ENCODE data around the gene PPARD. TPM values are rescaled to one million over a fixed set of nuclear protein-coding genes. Genes with fewer than 3 reads are reported as not detected.
"Not testable (repeated sequence)": the region's sequence is repeated elsewhere in the genome, so short reads cannot be mapped to it uniquely, and the experiment has no call there.

The PPARD gene
- total and polyA plus RNA-seq, 4 donors: 5.9 to 27.7 (median 20.8) TPM

GRCh38 chr6:35320031-35320410 is 22.3 kb upstream of the PPARD start:
- intact Hi-C loops (cut with DNase I): no loop called here
- no peak overlapping the region for H3K27ac ChIP-seq (ENCODE audit: low read depth in 1 of 2, low read length in 2 of 2)

DNA sequence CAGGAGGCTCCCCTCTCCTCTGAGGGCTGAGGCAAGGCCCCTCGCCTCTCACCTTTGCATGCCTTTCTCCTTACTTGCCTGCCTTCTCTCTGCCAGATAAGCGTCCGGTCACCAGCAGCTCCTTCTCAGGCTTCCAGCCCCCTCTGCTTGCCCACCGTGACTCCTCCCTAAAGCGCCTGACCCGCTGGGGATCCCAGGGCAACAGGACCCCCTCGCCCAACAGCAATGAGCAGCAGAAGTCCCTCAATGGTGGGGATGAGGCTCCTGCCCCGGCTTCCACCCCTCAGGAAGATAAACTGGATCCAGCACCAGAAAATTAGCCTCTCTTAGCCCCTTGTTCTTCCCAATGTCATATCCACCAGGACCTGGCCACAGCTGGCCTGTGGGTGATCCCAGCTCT is 21.3 kb upstream of the PPARD start:
- H3K4me1 ChIP-seq (ENCODE audit: control insufficient read depth in 1 of 2, insufficient read depth in 2 of 2, low read length in 2 of 2): no peaks in the 10 kb centered on the region
- no peak overlapping the region for H3K27ac ChIP-seq (ENCODE audit: low read depth in 1 of 2, low read length in 2 of 2)
- no peaks in the 10 kb centered on the region for H3K9me3 ChIP-seq (ENCODE audit: control insufficient read depth, low read length)
- H3K36me3 ChIP-seq (ENCODE audit: control insufficient read depth in 1 of 2, insufficient read depth in 2 of 2, low read length in 1 of 2): no peaks in the 10 kb centered on the region
- 95 to 98% methylated on average over 8 of the region's 8 CpGs for WGBS, 2 donors
- intact Hi-C loops (cut with DNase I): no loop called here
- no peaks in the 10 kb centered on the region for H3K27me3 ChIP-seq (ENCODE audit: control insufficient read depth in 1 of 2, insufficient read depth in 2 of 2, low read length in 1 of 2)
- DNase-seq (no peak), ATAC-seq (ENCODE audit: low FRiP score) (no peak)
- H3K4me3 ChIP-seq (ENCODE audit: low read length in 2 of 2): no peak overlapping the region

More at GRCh38 chr6:35320031-35320410, 22.3 kb upstream of the PPARD start:
- 84 to 93% methylated on average over 2 of the region's 2 CpGs for WGBS, 2 donors
- H3K36me3 ChIP-seq (ENCODE audit: control insufficient read depth in 1 of 2, insufficient read depth in 2 of 2, low read length in 1 of 2): no peaks in the 10 kb centered on the region
- H3K4me3 ChIP-seq (ENCODE audit: low read length in 2 of 2): no peak overlapping the region
- no peaks in the 10 kb centered on the region for H3K4me1 ChIP-seq (ENCODE audit: control insufficient read depth in 1 of 2, insufficient read depth in 2 of 2, low read length in 2 of 2)
- DNase-seq: no peak
- ATAC-seq (ENCODE audit: low FRiP score): no peak
- no peaks in the 10 kb centered on the region for H3K9me3 ChIP-seq (ENCODE audit: control insufficient read depth, low read length)
- H3K27me3 ChIP-seq (ENCODE audit: control insufficient read depth in 1 of 2, insufficient read depth in 2 of 2, low read length in 1 of 2): no peaks in the 10 kb centered on the region

DNA sequence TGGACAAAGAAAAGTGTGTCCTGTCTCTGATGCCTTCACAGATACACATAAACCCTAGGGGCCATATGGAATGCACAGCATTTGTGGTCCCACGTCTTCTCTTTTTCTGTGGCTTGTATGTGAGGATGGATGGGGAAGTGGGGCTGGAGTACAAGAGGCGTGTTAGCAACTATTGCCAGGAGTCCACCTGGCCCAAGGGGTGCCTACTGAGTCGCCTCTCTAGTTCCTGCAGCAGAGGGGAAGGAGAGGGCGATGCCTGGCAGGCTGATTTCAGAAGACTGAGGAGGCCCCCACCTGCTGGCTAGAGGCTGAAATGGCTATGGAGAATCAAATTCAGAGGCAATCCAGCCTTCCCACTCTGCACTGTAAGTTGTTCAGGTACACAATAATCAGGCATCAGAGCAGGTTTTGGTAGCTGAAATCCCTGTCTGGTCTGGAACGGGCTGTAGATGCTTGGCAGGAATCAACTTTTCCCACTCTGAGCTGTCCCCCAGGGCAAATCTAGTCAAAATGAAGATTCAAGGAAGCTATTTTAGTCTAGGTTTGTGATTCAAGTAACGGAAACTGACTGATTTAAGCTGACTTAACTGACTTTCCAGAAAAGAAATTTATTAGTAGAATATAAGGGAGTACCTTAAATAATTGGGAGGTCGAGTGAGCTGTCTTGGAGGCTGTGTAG is 14.9 kb upstream of the PPARD start:
- H3K9me3 ChIP-seq (ENCODE audit: control insufficient read depth, low read length): peaks cover 2% of the 10 kb centered on the region
- intact Hi-C loops (cut with DNase I): loop anchor here in 1 of 2 donors (2.0 kb wide), 1 partner anchor 31 kb away; the partner anchor contains the start of gene DEF6
- no peaks in the 10 kb centered on the region for H3K36me3 ChIP-seq (ENCODE audit: control insufficient read depth in 1 of 2, insufficient read depth in 2 of 2, low read length in 1 of 2)
- H3K4me3 ChIP-seq (ENCODE audit: low read length in 2 of 2): no peak overlapping the region
- ATAC-seq (ENCODE audit: low FRiP score): peak; percentile 83
- WGBS, 2 donors: 29 to 31% methylated on average over 7 of the region's 7 CpGs
- no peak overlapping the region for H3K27ac ChIP-seq (ENCODE audit: low read depth in 1 of 2, low read length in 2 of 2)
- peak in 1 of 2 donors; percentile 74 for DNase-seq
- H3K4me1 ChIP-seq (ENCODE audit: control insufficient read depth in 1 of 2, insufficient read depth in 2 of 2, low read length in 2 of 2): no peaks in the 10 kb centered on the region
- no peaks in the 10 kb centered on the region for H3K27me3 ChIP-seq (ENCODE audit: control insufficient read depth in 1 of 2, insufficient read depth in 2 of 2, low read length in 1 of 2)

DNA sequence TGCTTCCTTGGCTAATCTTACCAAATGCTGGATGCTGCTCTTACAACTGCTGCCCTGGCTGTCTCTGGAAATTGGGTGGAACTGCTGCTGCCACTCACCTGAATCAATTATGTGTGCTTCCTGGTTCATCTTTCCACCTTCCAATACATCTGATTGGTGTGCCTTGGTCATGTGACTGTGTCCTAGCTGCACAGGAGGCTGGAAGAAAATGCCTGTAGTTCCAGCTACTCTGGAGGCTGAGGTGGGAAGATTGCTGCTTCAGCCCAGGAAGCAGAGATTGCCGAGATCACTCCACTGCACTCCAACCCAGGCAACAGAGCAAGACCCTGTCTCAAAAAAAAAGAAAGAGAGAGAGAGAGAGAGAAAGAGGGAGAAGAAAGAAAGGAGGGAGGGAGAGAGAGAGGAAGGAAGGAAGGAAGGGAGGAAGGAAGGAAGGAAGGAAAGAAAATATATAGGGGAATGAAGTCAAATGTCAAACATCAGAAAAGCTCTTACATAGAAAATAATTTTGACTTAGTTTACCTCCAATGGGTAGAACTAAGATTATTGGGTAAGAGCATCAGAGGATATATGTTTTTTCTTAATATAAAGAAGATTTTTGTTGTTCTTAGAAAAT is 14.1 kb upstream of the PPARD start:
- no peaks in the 10 kb centered on the region for H3K36me3 ChIP-seq (ENCODE audit: control insufficient read depth in 1 of 2, insufficient read depth in 2 of 2, low read length in 1 of 2)
- intact Hi-C loops (cut with DNase I): loop anchor here in 1 of 2 donors (2.0 kb wide), 1 partner anchor 31 kb away; the partner anchor contains the start of gene DEF6
- H3K27me3 ChIP-seq (ENCODE audit: control insufficient read depth in 1 of 2, insufficient read depth in 2 of 2, low read length in 1 of 2): no peaks in the 10 kb centered on the region
- H3K4me1 ChIP-seq (ENCODE audit: control insufficient read depth in 1 of 2, insufficient read depth in 2 of 2, low read length in 2 of 2): no peaks in the 10 kb centered on the region
- H3K9me3 ChIP-seq (ENCODE audit: control insufficient read depth, low read length): peaks cover 2% of the 10 kb centered on the region
- ATAC-seq (ENCODE audit: low FRiP score) (no peak), DNase-seq (no peak)
- H3K27ac ChIP-seq (ENCODE audit: low read depth in 1 of 2, low read length in 2 of 2): no peak overlapping the region
- 93 to 95% methylated on average over 1 of the region's 1 CpG for WGBS, 2 donors
- H3K4me3 ChIP-seq (ENCODE audit: low read length in 2 of 2): no peak overlapping the region

- not testable (repeated sequence) for H3K9me3 ChIP-seq (ENCODE audit: control insufficient read depth, low read length); H3K27ac ChIP-seq (ENCODE audit: low read depth in 1 of 2, low read length in 2 of 2); ATAC-seq (ENCODE audit: low FRiP score); H3K27me3 ChIP-seq (ENCODE audit: control insufficient read depth in 1 of 2, insufficient read depth in 2 of 2, low read length in 1 of 2); DNase-seq; H3K4me3 ChIP-seq (ENCODE audit: low read length in 2 of 2); H3K36me3 ChIP-seq (ENCODE audit: control insufficient read depth in 1 of 2, insufficient read depth in 2 of 2, low read length in 1 of 2); H3K4me1 ChIP-seq (ENCODE audit: control insufficient read depth in 1 of 2, insufficient read depth in 2 of 2, low read length in 2 of 2)
- 88 to 91% methylated on average over 8 of the region's 8 CpGs for WGBS, 2 donors
- intact Hi-C loops (cut with DNase I): loop anchor here in 1 of 2 donors (2.0 kb wide), 1 partner anchor 32 kb away; the partner anchor contains the start of gene DEF6
Measured at GRCh38 chr6:35328965-35329364, 13.4 kb upstream of the PPARD start.

- H3K27ac ChIP-seq (ENCODE audit: low read depth in 1 of 2, low read length in 2 of 2): no peak overlapping the region
- DNase-seq (no peak), ATAC-seq (ENCODE audit: low FRiP score) (no peak)
- H3K4me1 ChIP-seq (ENCODE audit: control insufficient read depth in 1 of 2, insufficient read depth in 2 of 2, low read length in 2 of 2): no peaks in the 10 kb centered on the region
- H3K27me3 ChIP-seq (ENCODE audit: control insufficient read depth in 1 of 2, insufficient read depth in 2 of 2, low read length in 1 of 2): no peaks in the 10 kb centered on the region
- peaks cover 2% of the 10 kb centered on the region for H3K9me3 ChIP-seq (ENCODE audit: control insufficient read depth, low read length)
- intact Hi-C loops (cut with DNase I): no loop called here
- H3K36me3 ChIP-seq (ENCODE audit: control insufficient read depth in 1 of 2, insufficient read depth in 2 of 2, low read length in 1 of 2): no peaks in the 10 kb centered on the region
- no peak overlapping the region for H3K4me3 ChIP-seq (ENCODE audit: low read length in 2 of 2)
- WGBS, 2 donors: 94 to 96% methylated on average over 9 of the region's 9 CpGs
Measured at GRCh38 chr6:35330541-35331119, 11.7 kb upstream of the PPARD start.

GRCh38 chr6:35332074-35332887 is 10.1 kb upstream of the PPARD start:
- 79 to 86% methylated on average over 9 of the region's 9 CpGs for WGBS, 2 donors
- DNase-seq; ATAC-seq (ENCODE audit: low FRiP score); H3K9me3 ChIP-seq (ENCODE audit: control insufficient read depth, low read length); intact Hi-C loops (cut with DNase I); H3K27me3 ChIP-seq (ENCODE audit: control insufficient read depth in 1 of 2, insufficient read depth in 2 of 2, low read length in 1 of 2); H3K36me3 ChIP-seq (ENCODE audit: control insufficient read depth in 1 of 2, insufficient read depth in 2 of 2, low read length in 1 of 2); H3K27ac ChIP-seq (ENCODE audit: low read depth in 1 of 2, low read length in 2 of 2); H3K4me1 ChIP-seq (ENCODE audit: control insufficient read depth in 1 of 2, insufficient read depth in 2 of 2, low read length in 2 of 2); H3K4me3 ChIP-seq (ENCODE audit: low read length in 2 of 2): not testable (repeated sequence)

- DNase-seq (no peak), ATAC-seq (ENCODE audit: low FRiP score) (no peak)
- Histone ChIP-seq H3K4me1 (ENCODE audit: control insufficient read depth in 1 of 2, insufficient read depth in 2 of 2, low read length in 2 of 2) (peaks cover 4% of the 10 kb centered on the region in 2 donors), H3K9me3 (ENCODE audit: control insufficient read depth, low read length) (no peaks in the 10 kb centered on the region), H3K27ac (ENCODE audit: low read depth in 1 of 2, low read length in 2 of 2) (no peak overlapping the region), H3K4me3 (ENCODE audit: low read length in 2 of 2) (no peak overlapping the region), H3K27me3 (ENCODE audit: control insufficient read depth in 1 of 2, insufficient read depth in 2 of 2, low read length in 1 of 2) (no peaks in the 10 kb centered on the region), H3K36me3 (ENCODE audit: control insufficient read depth in 1 of 2, insufficient read depth in 2 of 2, low read length in 1 of 2) (no peaks in the 10 kb centered on the region)
- intact Hi-C loops (cut with DNase I): no loop called here
- 88 to 92% methylated on average over 13 of the region's 13 CpGs for WGBS, 2 donors
Measured at GRCh38 chr6:35341557-35341956, 801 bp upstream of the PPARD start.

Data from aorta (tissue), 5 donors.